Kidney epithelial cell (primary cell): ENCODE data around the gene OSBPL5. TPM values are rescaled to one million over a fixed set of nuclear protein-coding genes. Genes with fewer than 3 reads are reported as not detected.
A peak's percentile ranks its signal among the peaks of the same experiment; 100 is the strongest.

Source experiments
- DNase-seq: peaks from one replicate; pipeline ENCODE4 v3.0.0-alpha.2; 2010; ENCODE audit warnings: low read depth
- H3K27me3 ChIP-seq: 2 replicates; pipeline ENCODE4 v1.6.0; 2011; ENCODE audit warnings: low read length; ENCODE audit not compliant: control insufficient read depth, insufficient read depth
- H3K36me3 ChIP-seq: 2 replicates; pipeline ENCODE4 v1.5.1; 2011; ENCODE audit warnings: low read length; ENCODE audit not compliant: control insufficient read depth, insufficient read depth
- H3K4me3 ChIP-seq: 2 replicates; pipeline ENCODE4 v1.5.1; 2011; ENCODE audit warnings: low read depth, mild to moderate bottlenecking, control low read depth, low read length
- total RNA-seq: library from RNA; depleted of rRNA; stranded (reverse); fragments of >200 nt; gene quantifications from 2 replicates; pipeline ENCODE4 v1.2.3, GENCODE V29; 2015
- TF ChIP-seq, protein P1 (sequence below): IDR thresholded peaks from 2 replicates; pipeline ENCODE4 v1.5.1; 2011; ENCODE audit warnings: mild to moderate bottlenecking, moderate library complexity, low read length, control low read depth, inconsistent platforms; ENCODE audit not compliant: insufficient read depth, poor library complexity, severe bottlenecking

OSBPL5 gene
- total RNA-seq, 1 donor from 2014 or later, result 10.2 TPM

DNA sequence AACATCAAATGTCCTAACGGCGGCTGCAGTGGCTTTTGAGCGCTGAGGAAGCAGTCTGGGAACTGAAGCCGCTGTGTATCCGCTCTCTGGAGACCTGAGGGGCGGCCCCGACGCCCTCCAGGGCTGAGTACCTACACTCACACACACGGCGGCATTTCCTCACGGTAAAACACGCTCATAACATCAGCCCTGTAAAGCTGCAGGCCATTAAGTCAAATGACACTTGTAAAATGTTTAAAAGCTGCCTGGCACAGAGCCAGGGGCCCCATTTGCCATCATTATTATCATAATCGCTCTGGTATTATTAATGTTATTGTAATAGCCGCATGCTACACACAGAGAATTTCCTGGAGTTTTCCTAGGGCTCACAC lies 113.0 kb downstream of the OSBPL5 start:
- TF ChIP-seq, protein P1, sequence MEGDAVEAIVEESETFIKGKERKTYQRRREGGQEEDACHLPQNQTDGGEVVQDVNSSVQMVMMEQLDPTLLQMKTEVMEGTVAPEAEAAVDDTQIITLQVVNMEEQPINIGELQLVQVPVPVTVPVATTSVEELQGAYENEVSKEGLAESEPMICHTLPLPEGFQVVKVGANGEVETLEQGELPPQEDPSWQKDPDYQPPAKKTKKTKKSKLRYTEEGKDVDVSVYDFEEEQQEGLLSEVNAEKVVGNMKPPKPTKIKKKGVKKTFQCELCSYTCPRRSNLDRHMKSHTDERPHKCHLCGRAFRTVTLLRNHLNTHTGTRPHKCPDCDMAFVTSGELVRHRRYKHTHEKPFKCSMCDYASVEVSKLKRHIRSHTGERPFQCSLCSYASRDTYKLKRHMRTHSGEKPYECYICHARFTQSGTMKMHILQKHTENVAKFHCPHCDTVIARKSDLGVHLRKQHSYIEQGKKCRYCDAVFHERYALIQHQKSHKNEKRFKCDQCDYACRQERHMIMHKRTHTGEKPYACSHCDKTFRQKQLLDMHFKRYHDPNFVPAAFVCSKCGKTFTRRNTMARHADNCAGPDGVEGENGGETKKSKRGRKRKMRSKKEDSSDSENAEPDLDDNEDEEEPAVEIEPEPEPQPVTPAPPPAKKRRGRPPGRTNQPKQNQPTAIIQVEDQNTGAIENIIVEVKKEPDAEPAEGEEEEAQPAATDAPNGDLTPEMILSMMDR, result no peak
- Histone ChIP-seq H3K4me3 (no peak overlapping the region), H3K27me3 (no peaks in the 10 kb centered on the region), H3K36me3 (no peaks in the 10 kb centered on the region)
- DNase-seq, result no peak

- H3K27me3 ChIP-seq, result no peaks in the 10 kb centered on the region
- TF ChIP-seq, protein P1, result peak; percentile 4
- no peak for DNase-seq
- no peak overlapping the region for H3K4me3 ChIP-seq
- no peaks in the 10 kb centered on the region for H3K36me3 ChIP-seq
Measured at GRCh38 chr11:3051196-3052108, 113.7 kb downstream of the OSBPL5 start.

DNA sequence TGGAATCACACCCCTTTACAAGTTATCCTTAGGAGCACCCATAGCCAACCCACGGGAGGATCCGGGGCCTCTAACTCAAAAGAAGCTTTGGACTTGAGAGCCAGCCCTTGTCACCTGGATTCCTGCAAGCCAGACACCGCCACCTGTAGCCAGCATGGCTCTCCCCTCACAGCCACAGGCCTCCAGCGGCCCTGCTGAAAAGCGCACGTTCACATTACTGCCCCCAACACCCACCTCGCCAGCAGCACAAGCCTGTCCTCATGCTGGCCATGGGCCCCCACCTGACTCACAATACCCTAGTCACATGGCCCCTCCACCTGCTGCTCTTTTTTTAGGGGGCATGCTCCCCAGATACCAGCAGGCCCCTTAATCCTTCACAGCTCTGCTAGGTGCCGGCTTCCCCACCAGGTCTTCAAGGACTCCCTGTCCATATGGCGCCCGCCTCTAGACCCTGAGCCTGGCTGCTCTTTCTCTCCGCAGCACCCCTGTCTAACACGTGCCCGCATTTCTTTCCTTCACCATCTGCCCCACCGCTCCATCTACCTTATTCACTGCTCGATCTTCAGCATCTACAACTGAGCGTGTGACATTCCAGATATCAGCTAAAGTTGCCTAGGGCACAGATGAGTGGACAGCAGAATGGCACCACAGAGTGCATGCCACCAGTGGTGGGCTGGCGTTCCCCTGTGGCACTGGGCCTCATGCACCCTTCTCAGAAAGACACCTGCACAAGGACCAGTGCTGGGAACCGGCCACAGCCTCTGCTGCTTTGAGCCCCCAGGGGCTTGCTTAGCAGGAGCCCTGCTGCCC lies 114.5 kb downstream of the OSBPL5 start:
- Histone ChIP-seq H3K36me3 (peaks cover 2% of the 10 kb centered on the region), H3K4me3 (no peak overlapping the region), H3K27me3 (no peaks in the 10 kb centered on the region)
- DNase-seq, result no peak
- TF ChIP-seq, protein P1, result no peak

DNA sequence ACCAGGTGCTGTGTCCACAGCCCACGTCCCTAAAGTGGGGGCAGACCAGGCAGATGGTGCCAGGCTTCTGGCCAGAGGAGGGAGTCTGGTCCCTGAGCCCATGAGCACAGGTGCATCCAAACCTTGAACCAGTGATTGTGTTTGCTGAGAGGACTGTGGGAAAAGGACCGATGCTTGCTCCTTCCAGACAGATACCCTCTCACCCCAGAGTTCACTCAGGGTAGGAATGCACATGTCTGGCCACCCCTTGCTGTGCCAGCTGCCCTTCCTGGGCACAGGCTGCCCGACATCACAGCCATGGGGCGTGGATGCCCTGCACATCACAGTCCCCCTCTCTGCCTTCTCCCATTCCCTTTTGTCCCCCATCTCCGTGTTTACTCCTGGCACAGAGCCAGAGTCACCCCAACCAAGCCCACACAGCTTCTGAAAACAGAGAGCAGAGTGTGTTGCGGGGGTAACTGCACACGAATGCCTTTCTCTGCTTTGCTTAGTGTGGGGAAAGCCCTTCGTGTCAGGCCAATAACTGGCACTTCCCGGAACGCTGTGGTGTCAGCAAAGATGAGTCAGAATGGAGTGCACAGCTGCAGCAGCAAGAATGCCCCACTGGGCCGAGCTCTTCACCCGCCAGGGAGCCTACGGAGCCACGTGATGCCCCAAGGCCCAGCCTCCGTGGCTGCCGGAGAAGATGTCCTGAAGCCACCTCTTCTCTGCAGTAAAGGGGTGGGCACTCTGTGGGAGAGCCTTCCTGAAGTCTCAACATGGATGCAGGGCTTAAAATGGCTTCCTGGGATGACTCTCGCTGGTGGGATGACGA lies 115.5 kb downstream of the OSBPL5 start:
- Histone ChIP-seq H3K27me3 (no peaks in the 10 kb centered on the region), H3K36me3 (peaks cover 3% of the 10 kb centered on the region), H3K4me3 (no peak overlapping the region)
- TF ChIP-seq, protein P1, result peak; percentile 55
- DNase-seq, result peak; percentile 86

GRCh38 chr11:3047637-3048036 lies 117.5 kb downstream of the OSBPL5 start:
- TF ChIP-seq, protein P1, result no peak
- Histone ChIP-seq H3K36me3 (peaks cover 3% of the 10 kb centered on the region), H3K4me3 (no peak overlapping the region), H3K27me3 (no peaks in the 10 kb centered on the region)
- DNase-seq, result no peak
